ENCODE measurements around the gene INPP5B. TPM values are rescaled to one million over a fixed set of nuclear protein-coding genes. Genes with fewer than 3 reads are reported as not detected.

INPP5B gene
- total and polyA plus RNA-seq, 12 donors = 4.1 to 17.3 (median 12.5) TPM

GRCh38 chr1:37879865-37880264 lies 67.0 kb downstream of the INPP5B start:
- Histone ChIP-seq H3K9me3 (no peaks in the 10 kb centered on the region), H3K27me3 (no peaks in the 10 kb centered on the region), H3K36me3 (peaks cover 4 to 100% (median 68%) of the 10 kb centered on the region in 9 donors), H3K4me3 (no peak overlapping the region), H3K27ac (no peak overlapping the region), H3K4me1 (no peaks in the 10 kb centered on the region)
- 92 to 95% methylated on average over 4 of the region's 4 CpGs for WGBS, 2 donors
- DNase-seq (no peak), ATAC-seq (no peak)
- no peak for TF ChIP-seq CTCF (IDR thresholded peaks at IDR 0.05)
- intact Hi-C loops (cut with DNase I) = loop anchor here in 4 of 10 donors (5.0 to 10.0 kb wide), 3 partner anchors 85 to 105 kb away; no protein-coding TSS in a partner anchor

- H3K9me3 ChIP-seq = no peaks in the 10 kb centered on the region
- peaks cover 5 to 100% (median 72%) of the 10 kb centered on the region in 9 donors for H3K36me3 ChIP-seq
- TF ChIP-seq CTCF (IDR thresholded peaks at IDR 0.05) = no peak
- no peaks in the 10 kb centered on the region for H3K27me3 ChIP-seq
- H3K4me1 ChIP-seq = no peaks in the 10 kb centered on the region
- DNase-seq (no peak), ATAC-seq (no peak)
- intact Hi-C loops (cut with DNase I) = no loop called here
- H3K27ac ChIP-seq = no peak overlapping the region
- WGBS, 2 donors = 92 to 96% methylated on average over 6 of the region's 6 CpGs
- no peak overlapping the region for H3K4me3 ChIP-seq
Observed at GRCh38 chr1:37878071-37878470, 68.8 kb downstream of the INPP5B start.

- peaks cover 0 to 100% (median 62%) of the 10 kb centered on the region in 9 donors for H3K36me3 ChIP-seq
- no peak for TF ChIP-seq CTCF (IDR thresholded peaks at IDR 0.05)
- H3K4me1 ChIP-seq = no peaks in the 10 kb centered on the region
- H3K9me3 ChIP-seq = no peaks in the 10 kb centered on the region
- no peak for DNase-seq
- 100% methylated on average over 1 of the region's 1 CpG for WGBS, 2 donors
- intact Hi-C loops (cut with DNase I) = no loop called here
- H3K4me3 ChIP-seq = no peak overlapping the region
- ATAC-seq = no peak
- no peak overlapping the region for H3K27ac ChIP-seq
- no peaks in the 10 kb centered on the region for H3K27me3 ChIP-seq
Observed at GRCh38 chr1:37875833-37876232, 71.0 kb downstream of the INPP5B start.

- no peaks in the 10 kb centered on the region for H3K4me1 ChIP-seq
- ATAC-seq (no peak), DNase-seq (no peak)
- H3K4me3 ChIP-seq = no peak overlapping the region
- H3K27me3 ChIP-seq = no peaks in the 10 kb centered on the region
- 89 to 98% methylated on average over 1 of the region's 1 CpG for WGBS, 2 donors
- intact Hi-C loops (cut with DNase I) = no loop called here
- H3K27ac ChIP-seq = no peak overlapping the region
- H3K9me3 ChIP-seq = no peaks in the 10 kb centered on the region
- TF ChIP-seq CTCF (IDR thresholded peaks at IDR 0.05) = no peak
- peaks cover 0 to 100% (median 59%) of the 10 kb centered on the region in 9 donors for H3K36me3 ChIP-seq
Observed at GRCh38 chr1:37872692-37873091, 74.2 kb downstream of the INPP5B start.
